ENCODE data around the gene ITGB1BP1.

DNA sequence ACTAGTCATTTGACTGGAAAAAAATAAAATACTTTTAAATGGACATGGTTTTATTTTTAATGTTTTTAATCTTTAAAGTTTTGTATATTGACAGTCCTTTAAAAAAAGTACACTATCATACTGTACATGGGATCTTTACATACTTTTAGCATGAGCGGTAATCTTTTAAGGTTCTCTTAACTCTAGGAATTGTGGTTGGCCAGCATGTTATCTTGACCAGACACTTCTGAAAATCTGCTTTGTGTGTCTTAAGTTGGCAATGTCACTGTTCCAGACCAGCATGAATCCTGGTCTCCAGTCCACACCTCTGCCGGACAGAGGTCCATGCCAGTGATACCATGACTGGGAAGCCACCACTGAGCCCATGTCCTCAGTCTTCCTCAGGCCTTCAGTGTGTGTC, 17.7 kb downstream of the ITGB1BP1 start:
- TF ChIP-seq, protein P1, sequence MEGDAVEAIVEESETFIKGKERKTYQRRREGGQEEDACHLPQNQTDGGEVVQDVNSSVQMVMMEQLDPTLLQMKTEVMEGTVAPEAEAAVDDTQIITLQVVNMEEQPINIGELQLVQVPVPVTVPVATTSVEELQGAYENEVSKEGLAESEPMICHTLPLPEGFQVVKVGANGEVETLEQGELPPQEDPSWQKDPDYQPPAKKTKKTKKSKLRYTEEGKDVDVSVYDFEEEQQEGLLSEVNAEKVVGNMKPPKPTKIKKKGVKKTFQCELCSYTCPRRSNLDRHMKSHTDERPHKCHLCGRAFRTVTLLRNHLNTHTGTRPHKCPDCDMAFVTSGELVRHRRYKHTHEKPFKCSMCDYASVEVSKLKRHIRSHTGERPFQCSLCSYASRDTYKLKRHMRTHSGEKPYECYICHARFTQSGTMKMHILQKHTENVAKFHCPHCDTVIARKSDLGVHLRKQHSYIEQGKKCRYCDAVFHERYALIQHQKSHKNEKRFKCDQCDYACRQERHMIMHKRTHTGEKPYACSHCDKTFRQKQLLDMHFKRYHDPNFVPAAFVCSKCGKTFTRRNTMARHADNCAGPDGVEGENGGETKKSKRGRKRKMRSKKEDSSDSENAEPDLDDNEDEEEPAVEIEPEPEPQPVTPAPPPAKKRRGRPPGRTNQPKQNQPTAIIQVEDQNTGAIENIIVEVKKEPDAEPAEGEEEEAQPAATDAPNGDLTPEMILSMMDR (IDR thresholded peaks at IDR 0.05), result no peak
- TF ChIP-seq EZH2phosphoT487 (IDR thresholded peaks at IDR 0.05) (no peak), EZH2 (IDR thresholded peaks at IDR 0.05) (no peak)

Data from neural progenitor cell (in vitro differentiated cells).